Measurements from ENCODE around the gene PCSK2. TPM values are rescaled to one million over a fixed set of nuclear protein-coding genes. Genes with fewer than 3 reads are reported as not detected.

The PCSK2 gene
- total and polyA plus RNA-seq, 4 donors = 0.08 to 0.14 (median 0.09) TPM; not detected in 1

GRCh38 chr20:17314264-17314663, 87.4 kb downstream of the PCSK2 start:
- DNase-seq (ENCODE audit: low spot score) = no peak
- H3K27me3 ChIP-seq (ENCODE audit: control insufficient read depth in 4 of 4, insufficient read depth in 4 of 4, low read length in 3 of 4) = peaks cover 0 to 7% (median 6%) of the 10 kb centered on the region in 4 donors
- H3K4me3 ChIP-seq (ENCODE audit: low read depth in 1 of 3, low read length in 3 of 3) = no peak overlapping the region
- H3K27ac ChIP-seq (ENCODE audit: low read depth in 1 of 2, low read length in 2 of 2) = no peak overlapping the region
- no peaks in the 10 kb centered on the region for H3K36me3 ChIP-seq (ENCODE audit: control insufficient read depth in 4 of 4, insufficient read depth in 3 of 4, low read depth in 1 of 4, low read length in 3 of 4)
- TF ChIP-seq FOXA1 (IDR thresholded peaks at IDR 0.05) = no peak
- TF ChIP-seq GABPA (IDR thresholded peaks at IDR 0.05 in 1 of 2, conservative IDR thresholded peaks at IDR 0.05 in 1 of 2) = no peak
- no peak for TF ChIP-seq SP1 (IDR thresholded peaks at IDR 0.05)
- TF ChIP-seq REST (IDR thresholded peaks at IDR 0.05) = no peak
- TF ChIP-seq YY1 (IDR thresholded peaks at IDR 0.05) = no peak
- TF ChIP-seq HNF4A (conservative IDR thresholded peaks at IDR 0.05) = no peak
- TF ChIP-seq CTCF (IDR thresholded peaks at IDR 0.05; ENCODE audit: low read depth, low read length, missing input control) = no peak
- TF ChIP-seq FOXA2 (IDR thresholded peaks at IDR 0.05) = no peak
- no peak for TF ChIP-seq TAF1 (conservative IDR thresholded peaks at IDR 0.05)
- TF ChIP-seq ATF3 (IDR thresholded peaks at IDR 0.05) = no peak
- TF ChIP-seq MAX (IDR thresholded peaks at IDR 0.05) = no peak
- no peak for TF ChIP-seq JUND (IDR thresholded peaks at IDR 0.05)
- no peak for TF ChIP-seq HNF4G (IDR thresholded peaks at IDR 0.05)
- no peak for TF ChIP-seq ZBTB33 (IDR thresholded peaks at IDR 0.05)
- TF ChIP-seq EGR1 (IDR thresholded peaks at IDR 0.05; ENCODE audit: low read depth in 2 of 2) = no peak
- TF ChIP-seq RXRA (IDR thresholded peaks at IDR 0.05) = no peak
- TF ChIP-seq RAD21 (IDR thresholded peaks at IDR 0.05) = no peak
- WGBS = 70% methylated on average over 5 of the region's 5 CpGs
- peaks cover 0 to 4% (median 0%) of the 10 kb centered on the region in 4 donors for H3K9me3 ChIP-seq (ENCODE audit: control insufficient read depth in 4 of 4, low read length in 3 of 4)
- peaks cover 0 to 3% (median 0%) of the 10 kb centered on the region in 4 donors for H3K4me1 ChIP-seq (ENCODE audit: control insufficient read depth in 4 of 4, insufficient read depth in 4 of 4, low read length in 3 of 4)
- H3K9ac ChIP-seq (ENCODE audit: low read depth in 1 of 2, low read length in 2 of 2) = no peak overlapping the region

Measured in liver (tissue), 9 donors.